GM18909 (cell line): ENCODE results near the gene ODC1.

Experiments used
- ATAC-seq: cut with Tn5 transposase; IDR thresholded peaks from one replicate; pipeline ENCODE4 v1.9.1; 2021; ENCODE audit warnings: mild to moderate bottlenecking; ENCODE audit not compliant: unreplicated experiment, poor library complexity

Gene ODC1

DNA sequence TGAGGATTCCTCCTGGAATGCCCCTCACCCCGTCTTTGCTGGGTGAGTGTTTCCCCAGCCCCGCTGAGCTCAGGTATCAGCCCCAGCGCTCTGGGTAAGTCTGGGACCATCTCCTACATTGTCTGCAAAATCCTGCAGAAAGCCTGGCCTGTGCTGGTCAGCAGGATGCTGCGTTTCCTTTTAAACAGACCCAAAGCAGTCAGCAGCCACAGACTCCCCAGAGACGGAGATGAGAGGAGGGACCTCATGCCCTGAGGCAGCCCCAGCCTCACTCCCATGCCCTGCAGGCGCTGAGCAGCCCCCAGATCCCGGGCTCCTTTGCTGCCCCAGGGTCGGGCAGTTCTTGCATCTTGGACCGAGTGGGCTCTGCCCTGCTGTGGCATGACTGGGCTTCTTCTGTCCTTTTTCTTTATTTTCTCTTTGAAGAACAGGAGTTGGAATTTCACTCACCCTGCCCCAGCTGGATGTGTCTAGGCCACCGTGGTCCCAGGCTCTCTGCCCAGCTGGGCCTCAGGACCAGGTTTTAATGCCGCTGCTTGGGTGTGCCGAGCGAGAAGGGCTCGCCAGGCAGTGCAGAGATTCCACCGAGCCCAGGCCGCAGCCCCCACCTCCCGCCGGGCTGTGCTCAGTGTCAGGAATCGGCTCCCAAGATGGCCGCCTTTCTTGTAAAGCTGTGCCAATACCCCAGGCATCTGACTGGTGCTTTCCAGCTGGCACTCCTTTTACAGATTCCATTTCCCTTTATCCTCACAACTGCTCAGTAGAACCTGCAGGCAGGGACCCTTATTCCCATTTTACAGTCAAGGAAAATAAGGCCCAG, 43.6 kb downstream of the ODC1 start:
- ATAC-seq = no peak

DNA sequence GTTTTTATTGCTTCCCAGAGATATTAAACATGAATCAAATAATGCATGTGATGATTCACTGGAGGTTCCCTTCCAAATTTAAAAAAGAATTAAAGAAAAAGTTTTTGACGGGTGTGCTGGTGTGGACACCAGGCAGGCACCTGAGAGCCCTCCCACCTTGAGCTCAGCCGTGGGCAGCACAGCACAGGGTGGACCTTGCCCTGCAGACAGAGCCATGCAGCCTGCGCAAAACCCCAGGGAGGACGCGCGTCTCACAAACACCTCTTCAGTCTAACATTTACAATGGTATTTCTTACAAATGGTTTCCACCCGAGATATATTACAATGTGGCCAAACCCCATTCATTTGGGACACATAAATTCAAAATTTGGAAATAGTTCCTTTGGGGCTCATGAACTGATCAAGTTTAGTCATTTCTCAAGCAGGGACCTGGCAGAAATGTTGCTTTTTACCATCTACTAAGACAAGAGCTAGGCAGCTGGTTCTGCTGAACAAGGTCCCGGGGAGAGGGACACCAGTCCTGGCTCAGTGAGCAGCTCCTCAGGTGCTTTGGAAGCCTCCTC, 45.4 kb downstream of the ODC1 start:
- ATAC-seq = no peak

DNA sequence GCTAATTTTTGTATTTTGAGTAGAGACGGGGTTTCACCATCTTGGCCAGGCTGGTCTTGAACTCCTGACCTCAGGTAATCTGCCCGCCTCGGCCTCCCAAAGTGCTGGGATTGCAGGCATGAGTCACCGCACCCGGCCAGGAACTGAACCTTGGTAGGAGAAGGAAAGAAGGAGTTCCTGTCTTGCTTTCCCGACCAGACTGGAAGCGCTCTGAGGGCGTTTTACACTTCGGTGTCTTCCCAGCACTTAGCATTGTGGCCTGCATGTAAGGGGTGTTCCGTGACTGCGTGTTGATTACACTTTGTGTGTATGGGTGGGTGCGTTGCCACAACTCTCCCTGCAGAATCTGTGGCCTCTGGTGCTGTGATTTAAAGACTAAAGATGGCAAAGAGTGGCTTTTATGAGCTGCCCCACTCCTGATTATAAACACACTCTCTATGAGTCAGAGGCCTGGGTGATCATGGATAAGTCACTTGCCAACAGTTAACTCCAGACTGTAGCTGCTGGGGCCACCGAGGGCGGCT, 46.0 kb downstream of the ODC1 start:
- no peak for ATAC-seq

GRCh38 chr2:10400978-10401951, 46.9 kb downstream of the ODC1 start:
- ATAC-seq = no peak

DNA sequence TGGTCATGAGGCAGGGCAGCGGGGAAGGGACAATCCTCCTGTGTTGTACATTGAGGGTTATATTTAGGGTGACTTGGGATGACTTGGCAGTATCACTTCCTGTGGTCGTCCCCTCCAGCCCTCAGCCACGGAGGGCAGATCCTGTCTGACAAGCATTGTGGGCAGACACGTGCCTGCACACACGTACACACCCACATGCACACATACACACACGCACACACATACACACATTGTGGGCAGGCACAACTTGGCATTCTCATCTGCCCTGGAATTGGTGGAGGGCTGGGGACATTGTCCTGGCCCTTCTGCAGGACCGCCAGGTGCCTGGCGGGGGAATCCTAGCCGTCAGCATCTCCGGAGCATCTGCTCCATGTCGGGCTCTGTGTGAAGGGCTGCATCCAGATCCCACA, 47.6 kb downstream of the ODC1 start:
- no peak for ATAC-seq

GRCh38 chr2:10400002-10400401, 48.1 kb downstream of the ODC1 start:
- no peak for ATAC-seq

GRCh38 chr2:10399358-10399757, 48.8 kb downstream of the ODC1 start:
- ATAC-seq = no peak

- no peak for ATAC-seq
Observed at GRCh38 chr2:10398496-10398895, 49.6 kb downstream of the ODC1 start.

GRCh38 chr2:10397878-10398277, 50.2 kb downstream of the ODC1 start:
- no peak for ATAC-seq

- ATAC-seq = no peak
Observed at GRCh38 chr2:10397297-10397875, 50.7 kb downstream of the ODC1 start.

GRCh38 chr2:10396464-10396863, 51.7 kb downstream of the ODC1 start:
- ATAC-seq = no peak

- no peak for ATAC-seq
Observed at GRCh38 chr2:10395893-10396292, 52.2 kb downstream of the ODC1 start.

DNA sequence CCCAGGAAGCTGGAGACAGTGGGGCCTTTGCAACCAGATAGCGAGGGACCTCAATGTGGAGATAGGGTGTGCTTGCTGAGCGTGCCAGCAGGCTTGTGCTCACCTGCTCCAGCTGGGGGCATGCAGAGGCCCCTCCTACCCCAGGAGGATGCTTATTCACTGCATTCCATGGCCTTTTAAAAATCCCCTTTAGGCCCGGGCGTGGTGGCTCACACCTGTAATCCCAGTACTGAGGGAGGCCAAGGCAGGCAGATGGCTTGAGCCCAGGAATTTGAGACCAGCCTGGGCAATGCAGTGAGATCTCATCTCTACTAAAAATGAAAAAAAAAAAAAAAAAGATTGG, 54.5 kb downstream of the ODC1 start:
- no peak for ATAC-seq

DNA sequence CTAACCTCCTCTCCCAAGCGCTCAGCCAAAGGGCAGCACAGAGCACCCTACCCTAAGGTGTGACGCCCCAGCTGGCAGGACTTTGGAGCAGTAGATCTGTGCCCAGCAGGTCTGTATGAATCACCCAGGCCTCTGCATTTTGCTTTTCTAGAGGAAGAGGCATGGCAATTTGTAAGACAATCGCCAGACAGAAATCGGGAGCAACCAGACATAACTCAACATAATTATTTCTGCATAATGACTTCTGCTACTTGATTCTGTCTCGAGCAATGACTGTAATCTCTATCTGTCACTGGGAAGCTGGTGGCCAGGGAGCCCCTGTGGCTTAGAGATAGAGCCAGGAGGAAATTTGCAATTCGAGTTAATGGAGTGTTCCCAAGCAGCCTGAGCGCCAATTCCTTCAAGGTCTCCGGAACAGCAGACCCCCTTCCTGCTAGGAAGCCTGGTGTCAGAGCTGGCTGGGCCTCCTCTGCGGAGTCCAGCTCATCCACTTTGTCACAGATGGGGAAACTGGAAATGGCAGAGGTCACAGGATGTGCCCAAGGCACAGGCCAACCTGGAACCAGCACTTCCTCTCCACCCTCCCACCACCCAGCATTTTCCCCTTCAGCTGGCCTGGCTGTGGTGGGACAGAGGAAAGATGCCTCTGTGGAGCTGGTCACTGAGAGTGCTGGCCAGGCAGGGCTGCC, 55.0 kb downstream of the ODC1 start:
- no peak for ATAC-seq

GRCh38 chr2:10392548-10392947, 55.6 kb downstream of the ODC1 start:
- no peak for ATAC-seq

GRCh38 chr2:10392100-10392499, 56.0 kb downstream of the ODC1 start:
- ATAC-seq = no peak

GRCh38 chr2:10390369-10390801, 57.7 kb downstream of the ODC1 start:
- no peak for ATAC-seq
